K562 (cell line): ENCODE measurements around the gene PTRH2. TPM values are rescaled to one million over a fixed set of nuclear protein-coding genes. Genes with fewer than 3 reads are reported as not detected.
A peak's percentile ranks its signal among the peaks of the same experiment; 100 is the strongest.

Experiments used
- ATF1 ChIP-seq, 2 experiments: fragments of 450-650 bp in 1 of 2; IDR thresholded peaks; 2 replicates each; pipeline ENCODE4 v1.6.1; 2016; ENCODE audit warnings: missing compliant biosample characterization in 1 of 2, missing genetic modification characterization in 1 of 2
- BRD4 ChIP-seq: fragments of 200-600 bp; sonication (generic); IDR thresholded peaks from 2 replicates; pipeline ENCODE4 v1.6.1; 2017; ENCODE audit warnings: inconsistent platforms
- BRF1 ChIP-seq: IDR thresholded peaks from 3 replicates; pipeline ENCODE4 v1.6.1; 2011; ENCODE audit warnings: borderline replicate concordance, mild to moderate bottlenecking; ENCODE audit not compliant: insufficient read length; ENCODE audit errors: extremely low read depth
- CBX8 ChIP-seq: fragments of 200-600 bp; sonication (generic); IDR thresholded peaks from 2 replicates; pipeline ENCODE4 v1.6.1; 2012; ENCODE audit warnings: borderline replicate concordance, mixed run types, low read depth, mild to moderate bottlenecking, moderate library complexity, mixed read lengths, low read length, control low read depth, inconsistent platforms; ENCODE audit not compliant: poor library complexity, severe bottlenecking; ENCODE audit errors: extremely low read depth
- CCNT2 ChIP-seq: IDR thresholded peaks from 2 replicates; pipeline ENCODE4 v1.6.1; 2011; ENCODE audit warnings: borderline replicate concordance, low read depth, mild to moderate bottlenecking, moderate library complexity, mixed read lengths, low read length; ENCODE audit not compliant: insufficient read length; ENCODE audit errors: extremely low read depth
- DEAF1 ChIP-seq: fragments of 450-650 bp; formaldehyde crosslinking; IDR thresholded peaks from 2 replicates; pipeline ENCODE4 v1.4.0; 2020; ENCODE audit warnings: mild to moderate bottlenecking, moderate library complexity
- FUS ChIP-seq: fragments of 200-400 bp; formaldehyde crosslinking; optimal IDR thresholded peaks from 2 replicates; pipeline ENCODE3; 2017; ENCODE audit warnings: low read depth, low read length
- IFI16 ChIP-seq: fragments of 250-450 bp; sonication (Bioruptor Pico); IDR thresholded peaks from 2 replicates; pipeline ENCODE4 v2.1.2; 2022; ENCODE audit warnings: mild to moderate bottlenecking, inconsistent platforms
- ILK ChIP-seq: fragments of 450-650 bp; IDR thresholded peaks from 2 replicates; pipeline ENCODE4 v1.6.1; 2016; ENCODE audit warnings: missing genetic modification characterization, low read depth, mild to moderate bottlenecking, missing compliant biosample characterization, moderate library complexity, borderline replicate concordance
- IRF9 ChIP-seq: fragments of 450-650 bp; IDR thresholded peaks from 2 replicates; pipeline ENCODE4 v1.6.1; 2016; ENCODE audit warnings: missing biosample characterization, missing genetic modification characterization
- MBD2 ChIP-seq: sonication (generic); IDR thresholded peaks from 2 replicates; pipeline ENCODE4 v1.6.1; 2016; ENCODE audit warnings: low read depth, borderline replicate concordance
- NFIX ChIP-seq: fragments of 250-450 bp; sonication (Bioruptor Pico); IDR thresholded peaks from 2 replicates; pipeline ENCODE4 v1.4.0; 2020; ENCODE audit warnings: low read depth, mild to moderate bottlenecking, moderate library complexity
- NR4A1 ChIP-seq, 2 experiments: fragments of 250-450 bp in 1 of 2; fragments of 450-650 bp in 1 of 2; sonication (Bioruptor Pico) in 1 of 2; IDR thresholded peaks; 2 replicates each; pipeline versions ENCODE4 v1.4.0 to v1.6.1; 2016 to 2020; ENCODE audit warnings: mild to moderate bottlenecking in 2 of 2, missing compliant biosample characterization in 1 of 2, missing genetic modification characterization in 1 of 2, moderate library complexity in 1 of 2
- PHB2 ChIP-seq: fragments of 450-650 bp; IDR thresholded peaks from 2 replicates; pipeline ENCODE4 v1.6.1; 2017; ENCODE audit warnings: low read depth
- POLR2AphosphoS2 ChIP-seq: IDR thresholded peaks from 2 replicates; pipeline ENCODE4 v1.6.1; 2012; ENCODE audit warnings: low read length, improper control_type of control experiment
- PTRF ChIP-seq: fragments of 450-650 bp; IDR thresholded peaks from 2 replicates; pipeline ENCODE4 v1.6.1; 2016; ENCODE audit warnings: mild to moderate bottlenecking, missing genetic modification characterization, missing compliant biosample characterization
- RBM25 ChIP-seq: fragments of 200-400 bp; formaldehyde crosslinking; IDR thresholded peaks from 2 replicates; pipeline ENCODE4 v1.6.1; 2018; ENCODE audit warnings: low read length, low read depth, moderate library complexity; ENCODE audit not compliant: severe bottlenecking
- RCOR1 ChIP-seq, 2 experiments: IDR thresholded peaks; 2 replicates each; pipeline ENCODE4 v1.6.1; 2012; ENCODE audit warnings: low read depth in 2 of 2, low read length in 2 of 2, borderline replicate concordance in 1 of 2, improper control_type of control experiment in 1 of 2
- SIN3B ChIP-seq: fragments of 450-650 bp; IDR thresholded peaks from 2 replicates; pipeline ENCODE4 v1.6.1; 2017; ENCODE audit warnings: low read depth, mild to moderate bottlenecking, moderate library complexity
- STAT5A ChIP-seq: IDR thresholded peaks from 2 replicates; pipeline ENCODE4 v1.6.1; 2012; ENCODE audit warnings: low read length, inconsistent platforms, borderline replicate concordance
- TAF15 ChIP-seq: fragments of 200-400 bp; formaldehyde crosslinking; IDR thresholded peaks from 2 replicates; pipeline ENCODE4 v1.6.1; 2017; ENCODE audit warnings: mild to moderate bottlenecking, low read depth, low read length, moderate library complexity
- ZKSCAN3 ChIP-seq: fragments of 250-450 bp; sonication (Bioruptor Pico); IDR thresholded peaks from 2 replicates; pipeline ENCODE4 v1.4.0; 2020
- ZNF165 ChIP-seq: fragments of 250-450 bp; sonication (Bioruptor Pico); IDR thresholded peaks from 2 replicates; pipeline ENCODE4 v1.4.0; 2020; ENCODE audit warnings: borderline replicate concordance
- ZNF174 ChIP-seq: fragments of 250-450 bp; sonication (Bioruptor Pico); IDR thresholded peaks from 2 replicates; pipeline ENCODE4 v1.4.0; 2020; ENCODE audit warnings: mild to moderate bottlenecking
- ZNF24 ChIP-seq: fragments of 450-650 bp; IDR thresholded peaks from 2 replicates; pipeline ENCODE4 v1.6.1; 2016
- ZNF316 ChIP-seq: fragments of 450-650 bp; IDR thresholded peaks from 2 replicates; pipeline ENCODE4 v1.6.1; 2016
- ZNF384 ChIP-seq: IDR thresholded peaks from 2 replicates; pipeline ENCODE4 v1.6.1; 2012; ENCODE audit warnings: low read depth, low read length, improper control_type of control experiment
- ZNF57 ChIP-seq: fragments of 450-650 bp; formaldehyde crosslinking; IDR thresholded peaks from 2 replicates; pipeline ENCODE4 v1.4.0; 2020; ENCODE audit warnings: mild to moderate bottlenecking, moderate library complexity
- ZNF583 ChIP-seq: fragments of 250-450 bp; sonication (Bioruptor Pico); IDR thresholded peaks from 2 replicates; pipeline ENCODE4 v1.4.0; 2020
- ZNF76 ChIP-seq: fragments of 250-450 bp; sonication (Bioruptor Pico); IDR thresholded peaks from 2 replicates; pipeline ENCODE4 v1.4.0; 2020; ENCODE audit warnings: mild to moderate bottlenecking, moderate library complexity, borderline replicate concordance
- polyA plus RNA-seq, 8 experiments: library from polyadenylated mRNA; depleted of rRNA in 4 of 8; stranded (reverse) in 5 of 8; unstranded in 3 of 8; fragments of >200 nt; fragmentation: Nextera tagmentation in 2 of 8; fragmentation: Illumina TruSeq in 1 of 8; extraction: Ambion mirVana in 2 of 8; extraction: Trizol in 1 of 8; gene quantifications; 2 replicates each; pipeline versions ENCODE4 v1.2.1 to v1.2.3, GENCODE V29; 2011 to 2014; ENCODE audit warnings: inconsistent platforms in 1 of 8, missing spikeins in 1 of 8
- total RNA-seq, 7 experiments: library from RNA; depleted of rRNA in 6 of 7; stranded (reverse); fragments of >200 nt in 6 of 7; fragmentation: Illumina TruSeq in 2 of 7; extraction: Trizol in 2 of 7; gene quantifications; 2 replicates each; pipeline versions ENCODE4 v1.2.1 to v1.2.3, GENCODE V29; 2011 to 2021; ENCODE audit warnings: low replicate concordance in 1 of 7

Gene PTRH2
- total and polyA plus RNA-seq, 9 of the 15 experiments (the other 6 are each of a cell fraction or from before 2014, with no cell fraction given) = 53.1 to 210 (median 126) TPM

GRCh38 chr17:59698143-59698542, 9.1 kb downstream of the PTRH2 start (continued):
- TF ChIP-seq BRF1 (no peak), CCNT2 (no peak), PHB2 (no peak), IFI16 (CRISPR knock-in tag) (no peak), ZNF57 (CRISPR knock-in tag) (no peak), IRF9 (tag) (no peak), POLR2AphosphoS2 (no peak), CBX8 (no peak), RBM25 (no peak), ATF1 (CRISPR knock-in tag; IDR thresholded peaks at IDR 0.05) (no peak), ATF1 (tag; IDR thresholded peaks at IDR 0.05) (no peak), DEAF1 (CRISPR knock-in tag) (no peak), ZNF316 (no peak), ZNF24 (no peak), PTRF (no peak), ZNF76 (CRISPR knock-in tag) (no peak), FUS (no peak), SIN3B (no peak), ZNF165 (CRISPR knock-in tag) (no peak), STAT5A (no peak), ZNF583 (CRISPR knock-in tag) (no peak), MBD2 (no peak), NR4A1 (CRISPR knock-in tag; IDR thresholded peaks at IDR 0.05) (no peak), NR4A1 (tag; IDR thresholded peaks at IDR 0.05) (no peak), BRD4 (no peak), NFIX (CRISPR knock-in tag) (no peak), ZNF174 (CRISPR knock-in tag) (no peak), ZNF384 (no peak), TAF15 (no peak), RCOR1 (IDR thresholded peaks at IDR 0.05; ENCODE audit: borderline replicate concordance in 1 of 2, low read depth in 2 of 2, low read length in 2 of 2) (peak in 1 of 2 experiments; percentile 83; a peak in 1 of 4 replicates), ZKSCAN3 (CRISPR knock-in tag) (no peak), ILK (tag) (no peak)
